EH (cell line): ENCODE data around the gene RIC1.
"Not testable (repeated sequence)": the region's sequence is repeated elsewhere in the genome, so short reads cannot be mapped to it uniquely, and the experiment has no call there.

Experiments used
- DNase-seq: peaks from one replicate; pipeline ENCODE4 v3.0.0-alpha.2; 2015; ENCODE audit warnings: low read depth

RIC1 gene

GRCh38 chr9:5721279-5722087, 92.6 kb downstream of the RIC1 start:
- DNase-seq: no peak

GRCh38 chr9:5722679-5723078, 93.8 kb downstream of the RIC1 start:
- DNase-seq: not testable (repeated sequence)

DNA sequence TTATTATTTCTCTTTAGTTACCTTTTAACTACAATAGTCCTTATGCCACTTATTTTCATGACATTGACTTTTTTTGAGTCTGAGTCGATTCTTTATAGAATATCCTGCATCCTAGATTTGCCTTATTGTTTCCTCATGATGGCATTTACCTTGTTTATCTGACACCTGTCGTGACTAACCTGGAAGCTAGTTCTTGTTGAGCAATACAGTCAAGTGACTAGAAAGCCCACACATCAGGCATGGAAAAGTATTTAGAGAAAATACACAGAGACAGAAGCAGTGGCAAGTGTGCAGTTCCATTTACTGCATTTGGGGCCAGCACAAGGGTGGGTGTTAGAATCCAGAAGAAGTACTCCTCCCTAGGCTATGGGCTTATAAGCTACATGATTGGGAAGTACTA, 106.2 kb downstream of the RIC1 start:
- DNase-seq: no peak

DNA sequence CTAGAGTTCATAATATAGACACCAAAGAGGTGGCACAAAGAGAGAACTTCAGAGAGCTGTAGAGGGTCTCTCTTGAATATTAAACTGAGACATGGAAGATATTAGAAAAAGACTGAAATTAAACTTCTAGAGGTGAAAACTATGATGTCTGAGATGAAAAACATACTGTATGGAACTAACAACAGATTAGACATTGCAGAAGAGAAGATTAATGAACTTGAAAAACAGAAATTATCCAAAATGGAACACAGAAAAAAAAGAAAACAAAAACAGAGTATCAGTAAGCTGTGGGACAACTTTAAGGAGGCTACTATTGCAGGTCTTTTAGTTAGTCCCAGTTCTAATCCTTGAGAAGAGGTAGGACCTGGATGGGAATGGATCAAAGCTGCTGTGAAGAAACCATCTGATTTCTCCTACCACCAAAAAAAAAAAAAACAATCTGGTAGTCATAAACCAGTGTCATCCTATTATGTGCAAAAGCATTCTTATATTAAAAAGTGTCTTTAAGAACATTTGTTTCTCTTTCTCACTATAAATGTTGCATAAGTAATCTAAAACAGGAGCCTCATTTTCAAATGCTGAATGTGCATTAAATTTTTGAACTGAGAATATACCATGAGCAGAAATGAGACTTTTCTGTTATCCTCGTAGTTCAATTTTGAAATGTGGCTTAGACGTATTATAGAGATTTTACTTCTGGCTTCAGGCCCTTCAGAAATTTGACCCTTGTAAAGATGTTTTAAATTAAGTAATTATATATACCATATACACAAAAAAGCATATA, 107.8 kb downstream of the RIC1 start:
- no peak for DNase-seq

- DNase-seq: no peak
Measured at GRCh38 chr9:5743109-5743508, 114.2 kb downstream of the RIC1 start.

DNA sequence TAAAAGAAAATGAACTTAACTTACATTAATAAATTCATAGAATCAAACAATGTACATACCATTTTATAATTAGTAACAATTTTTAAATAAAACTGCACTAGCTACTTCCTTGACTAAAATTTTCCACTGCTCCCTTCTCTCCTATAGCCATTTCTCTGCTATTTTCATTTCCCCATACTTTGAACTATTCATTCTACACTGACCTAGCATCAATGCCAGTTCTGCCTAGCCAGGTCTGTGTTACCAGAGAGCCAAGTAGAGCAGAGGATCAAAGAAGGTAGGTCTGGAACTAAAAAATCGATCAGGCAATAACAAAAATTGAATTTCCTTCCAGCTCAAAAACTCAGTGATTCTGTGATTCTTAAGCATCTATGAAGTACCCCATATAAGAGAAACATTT, 119.5 kb downstream of the RIC1 start:
- DNase-seq: no peak

DNA sequence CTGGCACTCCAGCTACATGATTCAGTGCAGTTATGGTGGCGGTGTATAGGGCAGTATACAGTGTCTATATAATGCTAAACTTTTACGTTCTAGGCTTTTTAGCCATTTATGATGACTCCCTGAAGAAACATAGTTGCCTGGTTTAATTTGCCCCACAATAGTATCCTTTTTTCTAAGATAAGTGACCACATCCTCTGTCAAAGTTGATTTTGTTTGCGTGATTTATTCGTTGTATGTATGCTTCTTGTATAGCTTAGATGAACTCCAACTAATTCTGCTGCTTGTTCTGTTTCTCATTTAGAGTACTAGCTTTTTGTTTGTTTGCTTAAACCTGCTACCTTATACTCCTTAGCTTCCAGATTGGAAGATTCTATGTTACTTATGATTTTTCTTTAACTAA, 120.4 kb downstream of the RIC1 start:
- DNase-seq: no peak

DNA sequence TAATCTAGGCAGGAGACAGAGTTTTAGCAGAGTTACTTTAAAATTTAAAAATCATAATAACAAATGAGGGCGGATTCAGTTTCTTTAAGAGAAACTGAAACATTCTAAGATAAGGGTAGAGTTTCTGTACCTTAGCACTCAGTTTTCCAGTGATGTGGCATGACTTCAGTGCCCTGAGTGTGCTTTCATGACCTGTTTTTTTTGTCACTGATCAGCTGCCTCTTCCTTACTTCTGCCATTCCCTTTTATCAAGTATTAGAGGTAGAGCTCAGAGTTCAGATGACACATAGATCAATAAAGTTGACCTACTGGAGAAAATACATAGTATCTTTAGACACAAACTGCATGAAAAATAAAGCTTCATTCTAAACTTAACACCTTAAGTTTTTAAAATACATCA, 121.7 kb downstream of the RIC1 start:
- DNase-seq: no peak

DNA sequence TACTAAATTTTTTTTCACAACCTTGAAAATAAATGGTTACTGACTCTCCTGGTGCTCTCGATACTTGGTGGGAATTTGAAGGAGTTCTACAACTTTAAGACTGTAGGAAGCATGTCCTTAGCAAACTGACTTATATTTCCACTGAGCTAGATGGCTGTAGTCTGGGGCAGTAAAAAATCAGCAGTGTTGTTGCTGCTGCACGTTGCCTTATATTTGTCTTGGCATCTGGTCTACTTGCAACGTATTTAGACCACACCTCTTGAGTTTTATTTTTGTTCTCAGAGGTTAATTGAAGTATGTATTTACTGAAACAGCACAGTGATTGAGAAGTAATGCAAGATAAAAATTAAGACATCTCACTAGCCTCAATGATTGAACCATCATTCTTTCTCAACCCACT, 127.7 kb downstream of the RIC1 start:
- DNase-seq: no peak

- DNase-seq: no peak
Measured at GRCh38 chr9:5760338-5760737, 131.4 kb downstream of the RIC1 start.

DNA sequence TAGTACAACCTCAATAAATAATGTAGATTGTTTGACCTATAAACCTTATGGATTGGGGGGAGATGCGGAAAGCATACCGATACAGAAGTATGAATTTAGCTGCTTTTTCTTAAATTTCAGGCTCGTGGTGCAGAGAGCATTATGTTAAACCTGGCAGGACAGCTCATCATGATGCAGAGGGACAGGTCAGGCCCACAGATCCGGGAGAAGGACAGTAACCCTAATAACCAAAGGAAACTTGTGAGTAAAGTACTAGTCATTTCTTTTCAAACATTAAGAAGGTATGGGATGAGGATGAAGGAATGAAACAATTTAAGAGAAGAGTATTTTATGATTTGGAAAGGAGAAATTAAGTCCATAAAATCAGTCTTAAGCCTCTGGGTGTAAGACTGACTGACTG, 133.5 kb downstream of the RIC1 start:
- peak; percentile 3 for DNase-seq

GRCh38 chr9:5764130-5764868, 135.4 kb downstream of the RIC1 start:
- DNase-seq: no peak

GRCh38 chr9:5767968-5768932, 139.3 kb downstream of the RIC1 start:
- DNase-seq: peak; percentile 18

DNA sequence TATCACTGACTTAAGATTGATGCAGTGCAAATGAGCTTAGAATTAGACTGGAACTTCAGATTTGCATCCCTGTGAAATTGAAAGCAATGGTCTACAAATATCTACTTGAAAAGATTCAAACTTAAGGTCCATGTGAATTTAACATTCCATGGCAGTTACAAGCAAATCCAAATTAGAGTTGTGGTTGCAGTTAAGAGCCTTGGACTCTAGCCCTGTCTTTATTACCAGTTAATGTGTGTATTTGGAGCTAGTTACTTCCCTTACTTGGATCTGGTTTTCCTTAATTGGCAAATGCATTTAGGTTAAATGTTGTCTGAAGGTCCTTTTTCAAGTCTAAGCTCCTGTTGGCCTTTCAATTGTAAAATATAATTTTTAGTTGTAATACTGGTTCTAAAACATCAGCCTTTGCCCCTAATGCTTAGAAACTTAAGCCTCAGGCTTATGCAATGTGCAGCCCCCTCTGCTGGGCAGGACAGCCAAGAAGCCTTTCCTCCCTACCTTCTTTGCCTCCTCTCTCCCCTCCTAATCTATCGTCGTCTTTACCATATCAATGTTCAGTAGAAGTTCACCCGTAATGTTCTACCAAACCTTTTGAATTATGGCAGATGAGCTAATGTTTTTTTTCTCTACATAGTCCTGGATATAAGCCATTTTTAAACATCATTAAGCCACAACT, 144.6 kb downstream of the RIC1 start:
- peak; percentile 59 for DNase-seq

- DNase-seq: no peak
Measured at GRCh38 chr9:5778805-5779204, 149.9 kb downstream of the RIC1 start.

GRCh38 chr9:5779705-5780218, 150.9 kb downstream of the RIC1 start:
- DNase-seq: peak; percentile 9

- DNase-seq: not testable (repeated sequence)
Measured at GRCh38 chr9:5783420-5783819, 154.5 kb downstream of the RIC1 start.

DNA sequence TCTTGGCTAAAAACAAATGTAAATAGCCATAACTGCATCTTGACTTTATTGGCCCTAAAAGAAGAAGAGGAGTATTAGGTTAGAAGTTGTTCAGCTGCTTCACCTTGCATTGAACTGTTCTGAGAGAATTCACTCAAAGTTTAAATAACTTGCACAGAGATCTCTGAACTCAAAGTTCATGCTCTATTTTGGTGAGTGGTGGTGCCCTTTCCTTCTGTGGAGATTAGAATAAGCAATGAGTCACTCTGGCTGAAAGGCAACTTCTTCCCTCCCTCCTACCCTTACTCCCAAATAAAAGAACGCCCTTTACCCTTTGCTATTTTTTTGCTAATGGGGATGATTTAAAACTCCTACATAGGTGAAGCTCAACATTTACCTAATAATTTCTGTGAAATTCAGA, 155.1 kb downstream of the RIC1 start:
- peak; percentile 29 for DNase-seq

GRCh38 chr9:5784526-5785315, 155.8 kb downstream of the RIC1 start:
- DNase-seq: peak; percentile 35
